Measurements from ENCODE around the gene TTC28.

TTC28 gene

DNA sequence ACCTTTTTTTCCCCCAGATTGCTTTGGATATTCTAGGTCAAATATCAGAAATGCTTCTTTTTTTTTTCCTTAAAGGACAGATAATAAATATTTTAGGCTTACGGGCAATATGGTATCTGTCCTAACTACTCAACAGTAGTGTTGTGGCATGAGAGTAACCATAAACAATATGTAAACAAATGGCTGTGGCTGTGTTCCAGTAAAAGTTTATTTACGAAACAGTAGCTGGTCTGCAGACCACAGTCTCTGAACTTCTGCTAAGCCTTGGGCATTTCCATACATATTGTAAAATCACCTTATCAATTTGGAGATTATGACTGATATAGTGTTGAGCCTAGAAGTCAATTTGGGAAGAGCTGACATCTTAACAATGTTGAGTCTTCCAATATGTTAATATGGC is 621.6 kb downstream of the TTC28 start:
- H3K9me3 ChIP-seq (ENCODE audit: control insufficient read depth, insufficient read depth, low read depth, low read length): no peaks in the 10 kb centered on the region; the same call in 1 of the 2 replicates
- CTCF ChIA-PET: interaction anchor here (0.7 kb wide), 1 partner anchor 8 kb away, joined by 3 read pairs; no protein-coding TSS in a partner anchor
- H3K27ac ChIP-seq (ENCODE audit: extremely low read depth, low read depth, low read length): no peak overlapping the region
- H3K36me3 ChIP-seq (ENCODE audit: control insufficient read depth in 2 of 2, insufficient read depth in 1 of 2, low read length in 2 of 2): no peaks in the 10 kb centered on the region
- TF ChIP-seq ZFP3 (tag by site-specific recombination; IDR thresholded peaks at IDR 0.05; ENCODE audit: low read depth) (no peak), ZNF596 (tag by site-specific recombination; IDR thresholded peaks at IDR 0.05) (no peak), YY1 (tag by site-specific recombination; IDR thresholded peaks at IDR 0.05) (no peak), SCRT1 (tag by site-specific recombination; IDR thresholded peaks at IDR 0.05; ENCODE audit: borderline replicate concordance) (no peak), GFI1B (tag by site-specific recombination; IDR thresholded peaks at IDR 0.05) (no peak), ZNF626 (tag by site-specific recombination; IDR thresholded peaks at IDR 0.05) (no peak), OVOL3 (tag by site-specific recombination; IDR thresholded peaks at IDR 0.05) (no peak), ZNF10 (tag by site-specific recombination; IDR thresholded peaks at IDR 0.05) (no peak), ZNF112 (tag by site-specific recombination; IDR thresholded peaks at IDR 0.05) (no peak), KLF7 (tag by site-specific recombination; IDR thresholded peaks at IDR 0.05; ENCODE audit: borderline replicate concordance) (no peak), ZNF514 (tag by site-specific recombination; IDR thresholded peaks at IDR 0.05) (no peak), ZSCAN4 (tag by site-specific recombination; IDR thresholded peaks at IDR 0.05) (no peak), ZNF18 (tag by site-specific recombination; IDR thresholded peaks at IDR 0.05) (no peak), ZNF555 (tag by site-specific recombination; conservative IDR thresholded peaks at IDR 0.05) (no peak), ZNF501 (tag by site-specific recombination; IDR thresholded peaks at IDR 0.05) (no peak)
- TF ChIP-seq, protein P1, sequence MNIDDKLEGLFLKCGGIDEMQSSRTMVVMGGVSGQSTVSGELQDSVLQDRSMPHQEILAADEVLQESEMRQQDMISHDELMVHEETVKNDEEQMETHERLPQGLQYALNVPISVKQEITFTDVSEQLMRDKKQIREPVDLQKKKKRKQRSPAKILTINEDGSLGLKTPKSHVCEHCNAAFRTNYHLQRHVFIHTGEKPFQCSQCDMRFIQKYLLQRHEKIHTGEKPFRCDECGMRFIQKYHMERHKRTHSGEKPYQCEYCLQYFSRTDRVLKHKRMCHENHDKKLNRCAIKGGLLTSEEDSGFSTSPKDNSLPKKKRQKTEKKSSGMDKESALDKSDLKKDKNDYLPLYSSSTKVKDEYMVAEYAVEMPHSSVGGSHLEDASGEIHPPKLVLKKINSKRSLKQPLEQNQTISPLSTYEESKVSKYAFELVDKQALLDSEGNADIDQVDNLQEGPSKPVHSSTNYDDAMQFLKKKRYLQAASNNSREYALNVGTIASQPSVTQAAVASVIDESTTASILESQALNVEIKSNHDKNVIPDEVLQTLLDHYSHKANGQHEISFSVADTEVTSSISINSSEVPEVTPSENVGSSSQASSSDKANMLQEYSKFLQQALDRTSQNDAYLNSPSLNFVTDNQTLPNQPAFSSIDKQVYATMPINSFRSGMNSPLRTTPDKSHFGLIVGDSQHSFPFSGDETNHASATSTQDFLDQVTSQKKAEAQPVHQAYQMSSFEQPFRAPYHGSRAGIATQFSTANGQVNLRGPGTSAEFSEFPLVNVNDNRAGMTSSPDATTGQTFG (tag by site-specific recombination; IDR thresholded peaks at IDR 0.05; ENCODE audit: borderline replicate concordance): no peak
- TF ChIP-seq, protein P2, sequence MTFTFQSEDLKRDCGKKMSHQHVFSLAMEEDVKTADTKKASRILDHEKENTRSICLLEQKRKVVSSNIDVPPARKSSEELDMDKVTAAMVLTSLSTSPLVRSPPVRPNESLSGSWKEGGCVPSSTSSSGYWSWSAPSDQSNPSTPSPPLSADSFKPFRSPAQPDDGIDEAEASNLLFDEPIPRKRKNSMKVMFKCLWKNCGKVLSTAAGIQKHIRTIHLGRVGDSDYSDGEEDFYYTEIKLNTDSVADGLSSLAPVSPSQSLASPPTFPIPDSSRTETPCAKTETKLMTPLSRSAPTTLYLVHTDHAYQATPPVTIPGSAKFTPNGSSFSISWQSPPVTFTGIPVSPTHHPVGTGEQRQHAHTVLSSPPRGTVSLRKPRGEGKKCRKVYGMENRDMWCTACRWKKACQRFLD (tag by site-specific recombination; IDR thresholded peaks at IDR 0.05): no peak
- POLR2A ChIA-PET: no interaction called here
- H3K4me3 ChIP-seq (ENCODE audit: low read depth, low read length): no peak overlapping the region
- no peaks in the 10 kb centered on the region for H3K4me1 ChIP-seq (ENCODE audit: control insufficient read depth, insufficient read depth, low read length)

- ChIA-PET CTCF (interaction anchor here (0.5 to 8.1 kb wide), 3 partner anchors 58 to 539 kb away, joined by 3 to 72 read pairs (median 4); no protein-coding TSS in a partner anchor), POLR2A (no interaction called here)
- no peak for TF ChIP-seq REST (tag by site-specific recombination; IDR thresholded peaks at IDR 0.05)
- TF ChIP-seq WT1 (tag by site-specific recombination; IDR thresholded peaks at IDR 0.05): no peak
- H3K27ac ChIP-seq (ENCODE audit: extremely low read depth, low read depth, low read length): no peak overlapping the region
- no peak overlapping the region for H3K4me3 ChIP-seq (ENCODE audit: low read depth, low read length)
- no peaks in the 10 kb centered on the region for H3K36me3 ChIP-seq (ENCODE audit: control insufficient read depth in 2 of 2, insufficient read depth in 1 of 2, low read length in 2 of 2)
- no peaks in the 10 kb centered on the region for H3K9me3 ChIP-seq (ENCODE audit: control insufficient read depth, insufficient read depth, low read depth, low read length)
- no peaks in the 10 kb centered on the region for H3K4me1 ChIP-seq (ENCODE audit: control insufficient read depth, insufficient read depth, low read length)
Observed at GRCh38 chr22:28054819-28055208, 624.8 kb downstream of the TTC28 start.

Data from HEK293 (cell line).